Prostate gland (tissue), 2 donors: ENCODE results near the gene CUL4B.

Experiments
- CTCF ChIP-seq, 4 experiments: fragments of 200-600 bp in 2 of 4; fragments of 450-650 bp in 2 of 4; sonication (generic) in 2 of 4; IDR thresholded peaks; 1 replicate in 3 of 4; 2 replicates in 1 of 4; pipeline ENCODE4 v1.5.1; 2016 to 2019; ENCODE audit warnings: antibody characterized with exemption in 4 of 4, mild to moderate bottlenecking in 2 of 4, moderate library complexity in 2 of 4
- POLR2AphosphoS5 ChIP-seq: sonication (generic); formaldehyde crosslinking; IDR thresholded peaks from one replicate; pipeline ENCODE4 v1.6.1; 2017; ENCODE audit warnings: antibody characterized with exemption

GRCh38 chrX:120549483-120550452 lies 11.0 kb downstream of the CUL4B start:
- TF ChIP-seq CTCF (IDR thresholded peaks at IDR 0.05) (no peak), POLR2AphosphoS5 (no peak)
